H9 (cell line): ENCODE measurements around the gene RPS15A. TPM values are rescaled to one million over a fixed set of nuclear protein-coding genes. Genes with fewer than 3 reads are reported as not detected.
A peak's percentile ranks its signal among the peaks of the same experiment; 100 is the strongest.

Experiments
- DNase-seq: peaks from one replicate; pipeline ENCODE4 v3.0.0-alpha.2; 2017
- H2AFZ ChIP-seq: one replicate; pipeline ENCODE4 v1.6.1; 2013; ENCODE audit warnings: mild to moderate bottlenecking, low read length, control low read depth, moderate library complexity
- H2AK5ac ChIP-seq: 2 replicates; pipeline ENCODE4 v1.6.1; 2013; ENCODE audit warnings: low read length, control low read depth, mixed read lengths; ENCODE audit not compliant: insufficient read length
- H2BK120ac ChIP-seq: one replicate; pipeline ENCODE4 v1.6.1; 2013; ENCODE audit warnings: low read depth, mild to moderate bottlenecking, low read length, control low read depth, inconsistent platforms; ENCODE audit not compliant: poor library complexity, severe bottlenecking
- H2BK12ac ChIP-seq: 2 replicates; pipeline ENCODE4 v1.6.1; 2013; ENCODE audit warnings: low read length, control low read depth, mixed read lengths, low read depth; ENCODE audit not compliant: insufficient read length
- H2BK15ac ChIP-seq: 2 replicates; pipeline ENCODE4 v1.6.1; 2013; ENCODE audit warnings: low read depth, low read length, control low read depth
- H2BK20ac ChIP-seq: one replicate; pipeline ENCODE4 v1.6.1; 2013; ENCODE audit warnings: low read depth, mild to moderate bottlenecking, low read length, control low read depth, inconsistent platforms; ENCODE audit not compliant: poor library complexity, severe bottlenecking
- H2BK5ac ChIP-seq: 2 replicates; pipeline ENCODE4 v1.6.1; 2013; ENCODE audit warnings: low read length, control low read depth, mixed read lengths; ENCODE audit not compliant: insufficient read length
- H3K14ac ChIP-seq: 2 replicates; pipeline ENCODE4 v1.6.1; 2013; ENCODE audit warnings: low read length, control low read depth; ENCODE audit not compliant: insufficient read depth
- H3K18ac ChIP-seq: 2 replicates; pipeline ENCODE4 v1.6.1; 2013; ENCODE audit warnings: low read depth, mild to moderate bottlenecking, mixed read lengths, low read length, control low read depth; ENCODE audit not compliant: insufficient read length
- H3K23ac ChIP-seq: 2 replicates; pipeline ENCODE4 v1.6.1; 2013; ENCODE audit warnings: low read length, control low read depth, mixed read lengths, low read depth; ENCODE audit not compliant: insufficient read length
- H3K23me2 ChIP-seq: 2 replicates; pipeline ENCODE4 v1.6.1; 2013; ENCODE audit warnings: low read depth, mild to moderate bottlenecking, mixed read lengths, low read length, control low read depth; ENCODE audit not compliant: insufficient read length, poor library complexity, severe bottlenecking
- H3K27ac ChIP-seq: 2 replicates; pipeline ENCODE4 v1.5.1; 2013; ENCODE audit warnings: low read length, control low read depth, mixed read lengths, low read depth; ENCODE audit not compliant: insufficient read length
- H3K27me3 ChIP-seq: 2 replicates; pipeline ENCODE4 v1.6.1; 2013; ENCODE audit warnings: low read length, control low read depth, inconsistent platforms; ENCODE audit not compliant: insufficient read depth
- H3K4ac ChIP-seq: 2 replicates; pipeline ENCODE4 v1.6.1; 2013; ENCODE audit warnings: low read depth, mild to moderate bottlenecking, control low read depth, inconsistent platforms, low read length, moderate library complexity
- H3K4me1 ChIP-seq: 2 replicates; pipeline ENCODE4 v1.6.1; 2013; ENCODE audit warnings: low read length, control low read depth, inconsistent platforms; ENCODE audit not compliant: insufficient read depth
- H3K4me2 ChIP-seq: 2 replicates; pipeline ENCODE4 v1.6.1; 2013; ENCODE audit warnings: low read length, control low read depth, mixed read lengths; ENCODE audit not compliant: insufficient read length, insufficient read depth
- H3K56ac ChIP-seq: 2 replicates; pipeline ENCODE4 v1.6.1; 2013; ENCODE audit warnings: low read depth, mild to moderate bottlenecking, mixed read lengths, low read length, control low read depth; ENCODE audit not compliant: insufficient read length
- H3K79me1 ChIP-seq: 2 replicates; pipeline ENCODE4 v1.6.1; 2013; ENCODE audit warnings: low read depth, mild to moderate bottlenecking, moderate library complexity, low read length, control low read depth, inconsistent platforms; ENCODE audit not compliant: insufficient read depth, poor library complexity, severe bottlenecking
- H3K79me2 ChIP-seq: 2 replicates; pipeline ENCODE4 v1.6.1; 2013; ENCODE audit warnings: low read length, control low read depth, inconsistent platforms; ENCODE audit not compliant: insufficient read depth
- H3K9ac ChIP-seq: 2 replicates; pipeline ENCODE4 v1.6.1; 2013; ENCODE audit warnings: low read length, control low read depth, mixed read lengths; ENCODE audit not compliant: insufficient read length; ENCODE audit errors: extremely low read depth
- H3K9me3 ChIP-seq: one replicate; pipeline ENCODE4 v1.6.1; 2013; ENCODE audit warnings: low read depth, low read length, inconsistent platforms; ENCODE audit not compliant: control insufficient read depth
- H3T11ph ChIP-seq: one replicate; pipeline ENCODE4 v1.6.1; 2013; ENCODE audit warnings: mild to moderate bottlenecking, low read length, control low read depth, inconsistent platforms
- H4K20me1 ChIP-seq: one replicate; pipeline ENCODE4 v1.6.1; 2013; ENCODE audit not compliant: control insufficient read depth, insufficient read length, insufficient read depth
- H4K5ac ChIP-seq: 2 replicates; pipeline ENCODE4 v1.6.1; 2013; ENCODE audit warnings: low read depth, mild to moderate bottlenecking, mixed read lengths, low read length, control low read depth; ENCODE audit not compliant: insufficient read length
- H4K8ac ChIP-seq: replicated peaks from 2 replicates; pipeline ENCODE4 v1.6.1; 2013; ENCODE audit warnings: low read length, control low read depth, mixed read lengths, low read depth; ENCODE audit not compliant: insufficient read length
- H4K91ac ChIP-seq: 2 replicates; pipeline ENCODE4 v1.6.1; 2013; ENCODE audit warnings: low read depth, mild to moderate bottlenecking, moderate library complexity, mixed read lengths, low read length, control low read depth; ENCODE audit not compliant: insufficient read length
- H3K27ac Mint-ChIP-seq, 3 experiments: 2 replicates in 2 of 3; 3 replicates in 1 of 3; pipeline ENCODE4 v1.8.0; 2020 to 2021; ENCODE audit warnings: mixed read lengths in 3 of 3, mild to moderate bottlenecking in 1 of 3, moderate library complexity in 1 of 3
- H3K27me3 Mint-ChIP-seq: 2 replicates; pipeline ENCODE4 v1.8.0; 2021; ENCODE audit warnings: low read depth, mild to moderate bottlenecking, moderate library complexity, mixed read lengths
- H3K36me3 Mint-ChIP-seq, 3 experiments: 2 replicates in 2 of 3; 3 replicates in 1 of 3; pipeline ENCODE4 v1.8.0; 2020 to 2021; ENCODE audit warnings: low read depth in 3 of 3, mixed read lengths in 3 of 3; ENCODE audit not compliant: insufficient read depth in 1 of 3
- H3K4me1 Mint-ChIP-seq, 2 experiments: 2 replicates each; pipeline ENCODE4 v1.8.0; 2020; ENCODE audit warnings: mixed read lengths in 2 of 2
- H3K4me3 Mint-ChIP-seq, 2 experiments: 2 replicates in 1 of 2; 3 replicates in 1 of 2; pipeline ENCODE4 v1.8.0; 2020 to 2021; ENCODE audit warnings: mild to moderate bottlenecking in 2 of 2, mixed read lengths in 2 of 2, moderate library complexity in 1 of 2
- H3K9me3 Mint-ChIP-seq, 2 experiments: 2 replicates in 1 of 2; 3 replicates in 1 of 2; pipeline ENCODE4 v1.8.0; 2020; ENCODE audit warnings: mild to moderate bottlenecking in 2 of 2, mixed read lengths in 2 of 2, moderate library complexity in 1 of 2
- WGBS: extraction: QIAGEN DNeasy Blood & Tissue Kit; methylation state at CpG from one replicate; pipeline ENCODE4 v1.1.7; 2013; ENCODE audit warnings: missing lambda C conversion rate, low lambda C conversion rate, mixed read lengths; ENCODE audit not compliant: insufficient read length; ENCODE audit errors: extremely low coverage; 5-methylcytosine and 5-hydroxymethylcytosine counted together
- total RNA-seq: library from RNA; stranded (reverse); gene quantifications from 2 replicates; pipeline ENCODE4 v1.2.1, GENCODE V29; 2021
- TF ChIP-seq, protein P1 (sequence below): fragments of 200-600 bp; sonication (generic); conservative IDR thresholded peaks from 3 replicates; pipeline ENCODE4 v1.8.0; 2021; ENCODE audit warnings: antibody characterized with exemption, mild to moderate bottlenecking

Gene RPS15A
- total RNA-seq, 1 experiment from 2014 or later = 1,990 TPM

DNA sequence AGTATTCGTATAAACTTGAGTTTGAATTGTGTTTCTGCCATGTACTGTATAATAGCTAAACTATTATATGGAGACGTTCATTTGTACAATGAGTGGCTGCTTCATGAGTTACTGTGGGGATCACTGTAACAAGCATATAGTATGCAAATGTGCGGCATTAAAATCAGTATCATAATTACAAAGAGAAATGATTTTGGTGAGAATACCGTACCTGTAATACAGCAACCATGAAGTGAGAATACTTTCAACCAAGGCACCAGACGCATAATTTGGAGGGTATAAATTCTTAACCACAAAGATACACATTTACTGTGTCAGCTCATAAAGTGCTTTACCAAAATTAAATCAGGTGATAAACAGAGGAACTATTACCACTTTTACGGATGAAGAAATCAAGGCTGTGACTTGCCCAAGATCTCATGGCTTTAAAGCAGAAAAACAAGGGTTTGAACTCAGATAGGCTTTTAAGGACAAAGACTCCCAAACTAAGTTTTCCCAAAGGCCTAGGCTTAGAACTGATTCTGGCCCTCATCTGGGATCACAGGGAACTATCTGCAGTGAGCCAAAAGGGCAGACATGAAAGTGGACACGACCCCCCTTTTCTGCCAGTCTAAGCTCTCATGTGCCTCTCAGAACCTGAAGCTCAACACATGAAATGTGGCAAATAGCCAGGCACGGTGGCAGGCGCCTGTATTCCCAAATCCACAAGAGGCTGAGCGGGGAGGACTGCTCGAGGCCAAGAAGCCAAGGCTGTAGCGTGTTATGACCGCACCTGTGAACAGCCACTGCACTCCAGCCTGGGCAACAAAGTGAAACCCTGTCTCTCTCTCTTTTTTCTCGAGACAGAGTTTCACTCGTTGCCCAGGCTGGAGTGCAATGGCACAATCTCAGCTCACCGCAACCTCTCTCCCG lies 6.4 kb downstream of the RPS15A start:
- Histone ChIP-seq H3K56ac (no peak overlapping the region), H2AFZ (no peak overlapping the region), H3K4ac (no peak overlapping the region), H2BK15ac (no peak overlapping the region), H2BK5ac (no peak overlapping the region), H3K23me2 (no peaks in the 10 kb centered on the region), H2AK5ac (no peak overlapping the region), H2BK12ac (no peak overlapping the region), H3K4me2 (no peak overlapping the region), H3K79me1 (peaks cover 12% of the 10 kb centered on the region), H2BK120ac (no peak overlapping the region), H3K18ac (no peak overlapping the region), H2BK20ac (no peak overlapping the region), H3K9ac (no peak overlapping the region), H4K20me1 (no peaks in the 10 kb centered on the region), H3K27me3 (no peaks in the 10 kb centered on the region), H3T11ph (no peak overlapping the region), H3K4me1 (0 out of 2 replicates have a peak, but pooled peaks cover 5% of the 10 kb centered on the region), H3K23ac (no peak overlapping the region), H3K79me2 (peaks cover 42% of the 10 kb centered on the region), H3K14ac (no peak overlapping the region), H3K9me3 (no peaks in the 10 kb centered on the region), H4K91ac (no peak overlapping the region), H3K27ac (no peak overlapping the region), H4K8ac (no peak overlapping the region), H4K5ac (no peak overlapping the region)
- H3K4me3 Mint-ChIP-seq = no peak overlapping the region
- DNase-seq = no peak
- WGBS = no CpG with 5 or more reads among the region's 17 CpGs
- TF ChIP-seq, protein P1, sequence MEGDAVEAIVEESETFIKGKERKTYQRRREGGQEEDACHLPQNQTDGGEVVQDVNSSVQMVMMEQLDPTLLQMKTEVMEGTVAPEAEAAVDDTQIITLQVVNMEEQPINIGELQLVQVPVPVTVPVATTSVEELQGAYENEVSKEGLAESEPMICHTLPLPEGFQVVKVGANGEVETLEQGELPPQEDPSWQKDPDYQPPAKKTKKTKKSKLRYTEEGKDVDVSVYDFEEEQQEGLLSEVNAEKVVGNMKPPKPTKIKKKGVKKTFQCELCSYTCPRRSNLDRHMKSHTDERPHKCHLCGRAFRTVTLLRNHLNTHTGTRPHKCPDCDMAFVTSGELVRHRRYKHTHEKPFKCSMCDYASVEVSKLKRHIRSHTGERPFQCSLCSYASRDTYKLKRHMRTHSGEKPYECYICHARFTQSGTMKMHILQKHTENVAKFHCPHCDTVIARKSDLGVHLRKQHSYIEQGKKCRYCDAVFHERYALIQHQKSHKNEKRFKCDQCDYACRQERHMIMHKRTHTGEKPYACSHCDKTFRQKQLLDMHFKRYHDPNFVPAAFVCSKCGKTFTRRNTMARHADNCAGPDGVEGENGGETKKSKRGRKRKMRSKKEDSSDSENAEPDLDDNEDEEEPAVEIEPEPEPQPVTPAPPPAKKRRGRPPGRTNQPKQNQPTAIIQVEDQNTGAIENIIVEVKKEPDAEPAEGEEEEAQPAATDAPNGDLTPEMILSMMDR = no peak
- no peaks in the 10 kb centered on the region for H3K9me3 Mint-ChIP-seq
- peaks cover 31 to 33% of the 10 kb centered on the region in 2 experiments for H3K4me1 Mint-ChIP-seq
- H3K27ac Mint-ChIP-seq = peak overlapping the region in 1 of 3 experiments; percentile 87; a peak in 2 of 7 replicates
- no peaks in the 10 kb centered on the region; the same call in 1 of the 2 replicates for H3K27me3 Mint-ChIP-seq
- H3K36me3 Mint-ChIP-seq = peaks cover 52 to 65% (median 60%) of the 10 kb centered on the region in 3 experiments
